ENCODE results near the gene TMEM126A.

GRCh38 chr11:85680897-85681296, 33.1 kb downstream of the TMEM126A start:
- TF ChIP-seq CTCF (IDR thresholded peaks at IDR 0.05) (no peak), POLR2A (IDR thresholded peaks at IDR 0.05) (no peak)

All from uterus (tissue), 2 donors.